ENCODE measurements around the gene AADACL3.
"Not testable (repeated sequence)": the region's sequence is repeated elsewhere in the genome, so short reads cannot be mapped to it uniquely, and the experiment has no call there.

The AADACL3 gene

GRCh38 chr1:12715896-12716437 lies at the start of gene AADACL3:
Gene AADACL3 (plus strand): TSS chr1:12716110. CDS start chr1:12716177, 67 bp downstream.
- Histone ChIP-seq H3K4me3 (ENCODE audit: low read depth in 1 of 2, low read length in 2 of 2) (no peak within 1 kb of the TSS), H3K9me3 (ENCODE audit: low read length) (no peaks in the 10 kb centered on the region), H3K9ac (ENCODE audit: low read length) (no peak within 1 kb of the TSS), H3K27ac (ENCODE audit: low read depth, low read length) (no peak within 1 kb of the TSS), H3K36me3 (ENCODE audit: insufficient read depth, low read length) (no peaks in the 10 kb centered on the region), H3K27me3 (ENCODE audit: control insufficient read depth in 1 of 2, insufficient read depth in 2 of 2, low read length in 2 of 2) (no peaks in the 10 kb centered on the region), H3K4me1 (ENCODE audit: insufficient read depth, low read length) (no peaks in the 10 kb centered on the region)

GRCh38 chr1:12666141-12666735 lies 49.7 kb upstream of the AADACL3 start:
- no peak overlapping the region for H3K4me3 ChIP-seq (ENCODE audit: low read depth in 1 of 2, low read length in 2 of 2)
- H3K36me3 ChIP-seq (ENCODE audit: insufficient read depth, low read length): no peaks in the 10 kb centered on the region
- no peak overlapping the region for H3K27ac ChIP-seq (ENCODE audit: low read depth, low read length)
- H3K27me3 ChIP-seq (ENCODE audit: control insufficient read depth in 1 of 2, insufficient read depth in 2 of 2, low read length in 2 of 2): no peaks in the 10 kb centered on the region
- no peak overlapping the region for H3K9ac ChIP-seq (ENCODE audit: low read length)
- H3K4me1 ChIP-seq (ENCODE audit: insufficient read depth, low read length): no peaks in the 10 kb centered on the region
- H3K9me3 ChIP-seq (ENCODE audit: low read length): peaks cover 7% of the 10 kb centered on the region

- H3K27me3 ChIP-seq (ENCODE audit: control insufficient read depth in 1 of 2, insufficient read depth in 2 of 2, low read length in 2 of 2): no peaks in the 10 kb centered on the region
- no peaks in the 10 kb centered on the region for H3K36me3 ChIP-seq (ENCODE audit: insufficient read depth, low read length)
- no peak overlapping the region for H3K4me3 ChIP-seq (ENCODE audit: low read depth in 1 of 2, low read length in 2 of 2)
- H3K9me3 ChIP-seq (ENCODE audit: low read length): no peaks in the 10 kb centered on the region
- no peak overlapping the region for H3K27ac ChIP-seq (ENCODE audit: low read depth, low read length)
- H3K9ac ChIP-seq (ENCODE audit: low read length): no peak overlapping the region
- H3K4me1 ChIP-seq (ENCODE audit: insufficient read depth, low read length): no peaks in the 10 kb centered on the region
Observed at GRCh38 chr1:12669529-12670068, 46.3 kb upstream of the AADACL3 start.

- no peak overlapping the region for H3K27ac ChIP-seq (ENCODE audit: low read depth, low read length)
- no peaks in the 10 kb centered on the region for H3K4me1 ChIP-seq (ENCODE audit: insufficient read depth, low read length)
- no peaks in the 10 kb centered on the region for H3K27me3 ChIP-seq (ENCODE audit: control insufficient read depth in 1 of 2, insufficient read depth in 2 of 2, low read length in 2 of 2)
- H3K9ac ChIP-seq (ENCODE audit: low read length): no peak overlapping the region
- H3K36me3 ChIP-seq (ENCODE audit: insufficient read depth, low read length): no peaks in the 10 kb centered on the region
- no peak overlapping the region for H3K4me3 ChIP-seq (ENCODE audit: low read depth in 1 of 2, low read length in 2 of 2)
- no peaks in the 10 kb centered on the region for H3K9me3 ChIP-seq (ENCODE audit: low read length)
Observed at GRCh38 chr1:12674358-12674757, 41.6 kb upstream of the AADACL3 start.

- not testable (repeated sequence) for H3K27ac ChIP-seq (ENCODE audit: low read depth, low read length); H3K9ac ChIP-seq (ENCODE audit: low read length); H3K36me3 ChIP-seq (ENCODE audit: insufficient read depth, low read length); H3K4me1 ChIP-seq (ENCODE audit: insufficient read depth, low read length); H3K9me3 ChIP-seq (ENCODE audit: low read length); H3K27me3 ChIP-seq (ENCODE audit: control insufficient read depth in 1 of 2, insufficient read depth in 2 of 2, low read length in 2 of 2); H3K4me3 ChIP-seq (ENCODE audit: low read depth in 1 of 2, low read length in 2 of 2)
Observed at GRCh38 chr1:12676122-12676521, 39.8 kb upstream of the AADACL3 start.

GRCh38 chr1:12677565-12677964 lies 38.3 kb upstream of the AADACL3 start:
- no peaks in the 10 kb centered on the region for H3K9me3 ChIP-seq (ENCODE audit: low read length)
- no peaks in the 10 kb centered on the region for H3K4me1 ChIP-seq (ENCODE audit: insufficient read depth, low read length)
- H3K36me3 ChIP-seq (ENCODE audit: insufficient read depth, low read length): no peaks in the 10 kb centered on the region
- H3K4me3 ChIP-seq (ENCODE audit: low read depth in 1 of 2, low read length in 2 of 2): no peak overlapping the region
- no peak overlapping the region for H3K9ac ChIP-seq (ENCODE audit: low read length)
- no peaks in the 10 kb centered on the region for H3K27me3 ChIP-seq (ENCODE audit: control insufficient read depth in 1 of 2, insufficient read depth in 2 of 2, low read length in 2 of 2)
- H3K27ac ChIP-seq (ENCODE audit: low read depth, low read length): no peak overlapping the region

- H3K27ac ChIP-seq (ENCODE audit: low read depth, low read length): no peak overlapping the region
- no peaks in the 10 kb centered on the region for H3K36me3 ChIP-seq (ENCODE audit: insufficient read depth, low read length)
- H3K9me3 ChIP-seq (ENCODE audit: low read length): no peaks in the 10 kb centered on the region
- H3K4me1 ChIP-seq (ENCODE audit: insufficient read depth, low read length): no peaks in the 10 kb centered on the region
- H3K27me3 ChIP-seq (ENCODE audit: control insufficient read depth in 1 of 2, insufficient read depth in 2 of 2, low read length in 2 of 2): no peaks in the 10 kb centered on the region
- H3K4me3 ChIP-seq (ENCODE audit: low read depth in 1 of 2, low read length in 2 of 2): no peak overlapping the region
- H3K9ac ChIP-seq (ENCODE audit: low read length): no peak overlapping the region
Observed at GRCh38 chr1:12678350-12678749, 37.6 kb upstream of the AADACL3 start.

- Histone ChIP-seq H3K27me3 (ENCODE audit: control insufficient read depth in 1 of 2, insufficient read depth in 2 of 2, low read length in 2 of 2) (no peaks in the 10 kb centered on the region), H3K4me3 (ENCODE audit: low read depth in 1 of 2, low read length in 2 of 2) (no peak overlapping the region), H3K27ac (ENCODE audit: low read depth, low read length) (no peak overlapping the region), H3K36me3 (ENCODE audit: insufficient read depth, low read length) (no peaks in the 10 kb centered on the region), H3K9ac (ENCODE audit: low read length) (no peak overlapping the region), H3K4me1 (ENCODE audit: insufficient read depth, low read length) (no peaks in the 10 kb centered on the region), H3K9me3 (ENCODE audit: low read length) (no peaks in the 10 kb centered on the region)
Observed at GRCh38 chr1:12678820-12679219, 37.1 kb upstream of the AADACL3 start.

GRCh38 chr1:12690156-12690555 lies 25.8 kb upstream of the AADACL3 start:
- Histone ChIP-seq H3K9me3 (ENCODE audit: low read length) (no peaks in the 10 kb centered on the region), H3K36me3 (ENCODE audit: insufficient read depth, low read length) (no peaks in the 10 kb centered on the region), H3K4me3 (ENCODE audit: low read depth in 1 of 2, low read length in 2 of 2) (no peak overlapping the region), H3K9ac (ENCODE audit: low read length) (no peak overlapping the region), H3K27ac (ENCODE audit: low read depth, low read length) (no peak overlapping the region), H3K27me3 (ENCODE audit: control insufficient read depth in 1 of 2, insufficient read depth in 2 of 2, low read length in 2 of 2) (no peaks in the 10 kb centered on the region), H3K4me1 (ENCODE audit: insufficient read depth, low read length) (no peaks in the 10 kb centered on the region)

- Histone ChIP-seq H3K4me3 (ENCODE audit: low read depth in 1 of 2, low read length in 2 of 2) (no peak overlapping the region), H3K4me1 (ENCODE audit: insufficient read depth, low read length) (no peaks in the 10 kb centered on the region), H3K27ac (ENCODE audit: low read depth, low read length) (no peak overlapping the region), H3K27me3 (ENCODE audit: control insufficient read depth in 1 of 2, insufficient read depth in 2 of 2, low read length in 2 of 2) (no peaks in the 10 kb centered on the region), H3K36me3 (ENCODE audit: insufficient read depth, low read length) (no peaks in the 10 kb centered on the region), H3K9me3 (ENCODE audit: low read length) (no peaks in the 10 kb centered on the region), H3K9ac (ENCODE audit: low read length) (no peak overlapping the region)
Observed at GRCh38 chr1:12692967-12693782, 22.7 kb upstream of the AADACL3 start.

- Histone ChIP-seq H3K4me3 (ENCODE audit: low read depth in 1 of 2, low read length in 2 of 2) (no peak overlapping the region), H3K27ac (ENCODE audit: low read depth, low read length) (no peak overlapping the region), H3K4me1 (ENCODE audit: insufficient read depth, low read length) (no peaks in the 10 kb centered on the region), H3K9ac (ENCODE audit: low read length) (no peak overlapping the region), H3K36me3 (ENCODE audit: insufficient read depth, low read length) (no peaks in the 10 kb centered on the region), H3K9me3 (ENCODE audit: low read length) (no peaks in the 10 kb centered on the region), H3K27me3 (ENCODE audit: control insufficient read depth in 1 of 2, insufficient read depth in 2 of 2, low read length in 2 of 2) (no peaks in the 10 kb centered on the region)
Observed at GRCh38 chr1:12696658-12697057, 19.3 kb upstream of the AADACL3 start.

Data from muscle layer of colon (tissue), 2 donors.